Tibial nerve (tissue), 4 donors: Measurements from ENCODE around the gene ACP4. TPM values are rescaled to one million over a fixed set of nuclear protein-coding genes. Genes with fewer than 3 reads are reported as not detected.

ENCODE experiments used
- DNase-seq, 2 donors: peaks; one replicate each; pipeline ENCODE4 v3.0.0-alpha.2; 2019; ENCODE audit warnings: low spot score in 2 of 2
- H3K27ac ChIP-seq, 4 donors: fragments of 200-600 bp; sonication (generic) in 3 of 4; one replicate each; pipeline ENCODE4 v1.5.1; 2017 to 2019; ENCODE audit warnings: mild to moderate bottlenecking in 1 of 4
- H3K27me3 ChIP-seq, 2 donors: fragments of 200-600 bp; sonication (generic) in 1 of 2; one replicate each; pipeline versions ENCODE4 v1.5.1 to v1.6.0; 2017 to 2019
- H3K36me3 ChIP-seq, 3 donors: fragments of 200-600 bp; sonication (generic); one replicate each; pipeline ENCODE4 v1.5.1; 2018 to 2019
- H3K4me1 ChIP-seq, 4 donors: fragments of 200-600 bp; sonication (generic) in 3 of 4; one replicate each; pipeline ENCODE4 v1.5.1; 2017 to 2019
- H3K4me3 ChIP-seq, 4 donors: fragments of 200-600 bp; sonication (generic) in 3 of 4; one replicate each; pipeline ENCODE4 v1.5.1; 2017 to 2019; ENCODE audit warnings: mild to moderate bottlenecking in 1 of 4, moderate library complexity in 1 of 4
- H3K9me3 ChIP-seq, 4 donors: fragments of 200-600 bp; sonication (generic) in 3 of 4; one replicate each; pipeline ENCODE4 v1.5.1; 2017 to 2019
- EP300 ChIP-seq, 2 donors: sonication (generic); formaldehyde crosslinking; IDR thresholded peaks; one replicate each; pipeline ENCODE4 v1.6.1; 2017; ENCODE audit warnings: antibody characterized with exemption in 2 of 2, mild to moderate bottlenecking in 1 of 2
- POLR2A ChIP-seq, 2 donors: fragments of 450-650 bp; IDR thresholded peaks; one replicate each; pipeline ENCODE4 v1.6.1; 2017; ENCODE audit warnings: antibody characterized with exemption in 2 of 2, mild to moderate bottlenecking in 2 of 2, moderate library complexity in 2 of 2
- WGBS, 2 donors: methylation state at CpG; one replicate each; pipeline ENCODE4 v1.1.5; 2018; 5-methylcytosine and 5-hydroxymethylcytosine counted together
- total RNA-seq, 4 donors: library from RNA; depleted of rRNA; stranded (reverse); fragments of >200 nt; gene quantifications; one replicate each; pipeline ENCODE4 v1.1.0, GENCODE V29; 2016
- TF ChIP-seq, protein P1 (sequence below), 5 experiments: fragments of 200-600 bp in 3 of 5; fragments of 450-650 bp in 2 of 5; sonication (generic) in 3 of 5; IDR thresholded peaks; one replicate each; pipeline ENCODE4 v1.5.1; 2016 to 2019; ENCODE audit warnings: antibody characterized with exemption in 5 of 5, mild to moderate bottlenecking in 3 of 5, moderate library complexity in 2 of 5

ACP4 gene
- total RNA-seq, 4 donors from 2014 or later: not detected

DNA sequence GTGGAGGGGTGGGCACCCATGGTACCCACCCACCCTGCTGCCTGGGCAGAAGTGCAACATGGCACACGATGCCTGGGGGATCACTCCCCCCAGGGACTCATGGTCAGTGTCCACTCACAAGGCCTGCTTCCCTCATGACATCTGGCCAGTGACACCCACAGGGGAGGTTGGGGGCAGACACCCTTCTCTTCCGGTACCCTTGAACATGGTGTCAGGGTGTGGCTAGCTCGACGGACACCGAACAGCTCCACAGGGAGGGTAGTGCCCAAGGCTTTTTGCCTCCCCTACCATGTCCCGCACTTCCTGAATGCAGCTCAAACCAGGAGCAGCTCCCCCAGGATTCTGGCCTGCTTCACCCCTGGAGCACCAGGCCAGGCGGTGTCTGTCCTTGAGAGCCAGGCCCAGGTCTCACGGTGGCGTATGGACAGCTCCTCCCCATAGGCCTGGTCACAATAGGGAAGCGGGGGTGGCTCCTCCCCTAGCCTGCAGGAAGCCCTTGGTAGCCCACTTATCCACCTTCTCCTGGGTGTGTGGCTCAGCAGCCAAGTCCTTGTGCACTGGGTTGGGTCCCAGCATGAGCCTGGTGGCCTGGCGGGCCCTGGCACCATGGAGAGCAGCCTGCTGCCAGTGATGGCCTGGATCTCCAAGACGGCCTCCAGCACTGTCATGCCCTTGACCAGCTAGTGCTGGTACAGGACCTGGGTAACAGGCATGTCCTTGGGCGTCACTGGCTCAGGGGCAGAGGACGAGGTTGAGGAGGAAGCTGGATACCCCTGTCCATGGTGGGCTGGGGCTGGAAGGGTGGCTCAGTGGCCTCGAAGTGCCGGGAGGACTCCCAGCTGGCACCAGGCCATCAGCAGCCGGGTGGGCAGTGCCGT, 7.8 kb downstream of the ACP4 start:
- no peaks in the 10 kb centered on the region for H3K27me3 ChIP-seq
- peaks cover 0 to 12% (median 6%) of the 10 kb centered on the region in 4 donors for H3K4me1 ChIP-seq
- peaks cover 0 to 67% (median 6%) of the 10 kb centered on the region in 3 donors for H3K36me3 ChIP-seq
- H3K27ac ChIP-seq: no peak overlapping the region
- TF ChIP-seq, protein P1, sequence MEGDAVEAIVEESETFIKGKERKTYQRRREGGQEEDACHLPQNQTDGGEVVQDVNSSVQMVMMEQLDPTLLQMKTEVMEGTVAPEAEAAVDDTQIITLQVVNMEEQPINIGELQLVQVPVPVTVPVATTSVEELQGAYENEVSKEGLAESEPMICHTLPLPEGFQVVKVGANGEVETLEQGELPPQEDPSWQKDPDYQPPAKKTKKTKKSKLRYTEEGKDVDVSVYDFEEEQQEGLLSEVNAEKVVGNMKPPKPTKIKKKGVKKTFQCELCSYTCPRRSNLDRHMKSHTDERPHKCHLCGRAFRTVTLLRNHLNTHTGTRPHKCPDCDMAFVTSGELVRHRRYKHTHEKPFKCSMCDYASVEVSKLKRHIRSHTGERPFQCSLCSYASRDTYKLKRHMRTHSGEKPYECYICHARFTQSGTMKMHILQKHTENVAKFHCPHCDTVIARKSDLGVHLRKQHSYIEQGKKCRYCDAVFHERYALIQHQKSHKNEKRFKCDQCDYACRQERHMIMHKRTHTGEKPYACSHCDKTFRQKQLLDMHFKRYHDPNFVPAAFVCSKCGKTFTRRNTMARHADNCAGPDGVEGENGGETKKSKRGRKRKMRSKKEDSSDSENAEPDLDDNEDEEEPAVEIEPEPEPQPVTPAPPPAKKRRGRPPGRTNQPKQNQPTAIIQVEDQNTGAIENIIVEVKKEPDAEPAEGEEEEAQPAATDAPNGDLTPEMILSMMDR (IDR thresholded peaks at IDR 0.05): no peak
- no peak for TF ChIP-seq POLR2A (IDR thresholded peaks at IDR 0.05)
- no peak for TF ChIP-seq EP300 (IDR thresholded peaks at IDR 0.05)
- no peak overlapping the region for H3K4me3 ChIP-seq
- WGBS, 2 donors: 79 to 81% methylated on average over 13 to 16 of the region's 18 CpGs
- DNase-seq: no peak
- no peaks in the 10 kb centered on the region for H3K9me3 ChIP-seq

DNA sequence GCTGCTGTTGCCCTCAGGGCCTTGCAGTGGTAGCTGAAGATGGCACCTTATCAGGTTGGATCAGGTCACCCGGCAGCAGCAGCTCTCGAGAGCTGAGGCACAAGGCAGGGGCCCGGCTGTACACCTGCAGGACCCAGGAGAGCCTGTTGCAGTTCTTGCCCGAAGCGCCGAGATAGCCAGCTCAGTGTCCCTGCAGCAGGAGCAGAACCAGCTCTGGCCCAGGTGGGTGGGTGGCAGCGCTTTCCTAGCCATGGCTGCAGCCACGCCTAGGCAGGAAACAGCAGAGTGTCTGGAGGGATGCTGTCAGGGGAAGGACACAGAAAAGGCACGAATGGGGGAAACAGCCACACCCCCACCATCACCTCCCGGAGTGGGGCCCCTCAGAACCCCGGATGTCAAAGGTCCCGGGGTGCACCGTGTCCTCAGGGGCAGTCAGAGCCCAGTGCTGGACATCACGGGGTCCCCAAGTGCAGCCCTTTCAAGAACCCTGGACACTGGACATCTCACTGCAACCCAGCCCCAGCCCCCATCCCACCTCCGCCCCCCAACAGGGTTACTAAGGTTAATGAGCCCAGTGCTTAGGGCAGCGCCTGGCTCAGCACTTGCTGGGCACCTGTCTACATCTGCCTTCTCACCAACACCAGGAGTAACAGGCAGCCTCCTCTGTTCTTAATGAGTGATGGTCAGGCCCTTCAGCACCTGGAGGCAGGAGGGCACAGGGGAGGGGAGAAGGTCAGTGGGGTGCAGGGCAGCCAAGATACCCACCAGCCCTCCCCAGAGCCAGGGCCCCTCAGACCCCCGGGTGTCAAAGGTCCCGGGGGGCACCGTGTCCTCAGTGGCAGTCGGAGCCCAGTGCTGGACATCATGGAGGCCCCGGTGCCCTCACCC, 8.7 kb downstream of the ACP4 start:
- H3K4me1 ChIP-seq: peaks cover 0 to 21% (median 15%) of the 10 kb centered on the region in 4 donors
- no peak overlapping the region for H3K27ac ChIP-seq
- TF ChIP-seq POLR2A (IDR thresholded peaks at IDR 0.05): no peak
- TF ChIP-seq EP300 (IDR thresholded peaks at IDR 0.05): no peak
- TF ChIP-seq, protein P1 (IDR thresholded peaks at IDR 0.05): no peak
- peaks cover 0 to 67% (median 6%) of the 10 kb centered on the region in 3 donors for H3K36me3 ChIP-seq
- DNase-seq: no peak
- WGBS, 2 donors: 79 to 87% methylated on average over 14 to 17 of the region's 21 CpGs
- H3K9me3 ChIP-seq: no peaks in the 10 kb centered on the region
- no peak overlapping the region for H3K4me3 ChIP-seq
- no peaks in the 10 kb centered on the region for H3K27me3 ChIP-seq

DNA sequence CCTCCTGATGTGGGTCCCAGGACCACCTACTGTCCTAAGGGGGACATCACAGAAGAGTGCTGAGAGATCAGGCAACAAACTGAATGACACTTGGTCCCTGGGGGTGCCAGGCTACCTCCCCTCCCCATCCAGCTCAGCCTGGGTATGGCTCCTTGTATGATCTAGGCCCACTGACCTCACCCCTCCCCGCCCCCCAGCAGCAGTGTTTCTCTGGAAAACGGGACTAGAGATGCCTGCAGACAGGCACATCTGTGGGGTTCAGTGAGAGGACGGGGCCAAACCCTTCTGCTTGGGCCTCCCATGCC, 9.3 kb downstream of the ACP4 start:
- no peaks in the 10 kb centered on the region for H3K9me3 ChIP-seq
- 75 to 84% methylated on average over 3 of the region's 3 CpGs for WGBS, 2 donors
- H3K36me3 ChIP-seq: peaks cover 0 to 67% (median 6%) of the 10 kb centered on the region in 3 donors
- no peak for DNase-seq
- H3K4me1 ChIP-seq: peaks cover 0 to 21% (median 16%) of the 10 kb centered on the region in 4 donors
- no peak overlapping the region for H3K27ac ChIP-seq
- TF ChIP-seq POLR2A (IDR thresholded peaks at IDR 0.05) (no peak), EP300 (IDR thresholded peaks at IDR 0.05) (no peak)
- TF ChIP-seq, protein P1 (IDR thresholded peaks at IDR 0.05): no peak
- no peak overlapping the region for H3K4me3 ChIP-seq
- no peaks in the 10 kb centered on the region for H3K27me3 ChIP-seq

DNA sequence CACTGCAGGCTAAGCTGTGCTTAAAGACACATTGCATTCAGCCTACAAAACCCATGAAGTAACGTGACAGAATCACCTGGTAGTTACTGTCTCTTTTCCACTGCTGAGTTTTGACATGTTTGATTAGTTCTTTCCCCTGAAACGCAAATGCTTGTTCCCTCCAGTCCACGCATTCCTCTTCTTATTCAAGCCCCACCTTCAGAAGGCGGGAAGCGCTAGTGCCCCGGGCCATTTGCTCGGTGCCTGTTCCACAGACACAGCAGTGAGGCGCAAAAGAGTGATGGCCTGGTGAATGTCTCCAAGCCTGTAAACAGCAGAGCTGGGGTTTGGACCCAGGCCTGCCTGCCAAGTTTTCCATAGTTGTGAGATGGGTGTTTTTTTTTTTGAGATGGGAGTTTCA, 10.9 kb downstream of the ACP4 start:
- no peak for DNase-seq
- Histone ChIP-seq H3K27me3 (no peaks in the 10 kb centered on the region), H3K4me1 (peaks cover 0 to 30% (median 19%) of the 10 kb centered on the region in 4 donors), H3K27ac (no peak overlapping the region), H3K9me3 (no peaks in the 10 kb centered on the region), H3K36me3 (peaks cover 0 to 59% (median 6%) of the 10 kb centered on the region in 3 donors), H3K4me3 (no peak overlapping the region)
- 82 to 85% methylated on average over 8 of the region's 8 CpGs for WGBS, 2 donors
- no peak for TF ChIP-seq POLR2A (IDR thresholded peaks at IDR 0.05)
- no peak for TF ChIP-seq EP300 (IDR thresholded peaks at IDR 0.05)
- TF ChIP-seq, protein P1 (IDR thresholded peaks at IDR 0.05): no peak
